GM21390 (cell line): ENCODE data around the gene MAVS.
"Not testable (repeated sequence)": the region's sequence is repeated elsewhere in the genome, so short reads cannot be mapped to it uniquely, and the experiment has no call there.

ENCODE experiments used
- ATAC-seq: cut with Tn5 transposase; IDR thresholded peaks from one replicate; pipeline ENCODE4 v1.9.1; 2021; ENCODE audit not compliant: unreplicated experiment

MAVS gene

GRCh38 chr20:3814928-3815495, 31.6 kb upstream of the MAVS start:
- no peak for ATAC-seq

- no peak for ATAC-seq
Observed at GRCh38 chr20:3815703-3816315, 30.8 kb upstream of the MAVS start.

GRCh38 chr20:3818155-3819151, 28.2 kb upstream of the MAVS start:
- ATAC-seq: no peak

GRCh38 chr20:3819411-3820047, 27.1 kb upstream of the MAVS start:
- ATAC-seq: no peak

- ATAC-seq: peak; percentile 76
Observed at GRCh38 chr20:3820048-3820900, 26.4 kb upstream of the MAVS start, which contains the start of gene AP5S1. Gene AP5S1 (plus strand): TSS chr20:3820547. CDS start chr20:3822118, 1,571 bp downstream.

GRCh38 chr20:3820901-3821727, 25.5 kb upstream of the MAVS start:
- no peak for ATAC-seq

- no peak for ATAC-seq
Observed at GRCh38 chr20:3821996-3822395, 24.6 kb upstream of the MAVS start.

- ATAC-seq: no peak
Observed at GRCh38 chr20:3823881-3824280, 22.8 kb upstream of the MAVS start.

GRCh38 chr20:3825526-3825925, 21.1 kb upstream of the MAVS start:
- ATAC-seq: no peak

- ATAC-seq: no peak
Observed at GRCh38 chr20:3826420-3826819, 20.2 kb upstream of the MAVS start.

GRCh38 chr20:3828798-3829197, 17.8 kb upstream of the MAVS start:
- ATAC-seq: no peak

GRCh38 chr20:3829891-3830290, 16.7 kb upstream of the MAVS start:
- ATAC-seq: not testable (repeated sequence)

- no peak for ATAC-seq
Observed at GRCh38 chr20:3836132-3836531, 10.5 kb upstream of the MAVS start.

- no peak for ATAC-seq
Observed at GRCh38 chr20:3839328-3839727, 7.3 kb upstream of the MAVS start.

- ATAC-seq: not testable (repeated sequence)
Observed at GRCh38 chr20:3840201-3840600, 6.4 kb upstream of the MAVS start.

GRCh38 chr20:3842348-3842930, 4.2 kb upstream of the MAVS start:
- no peak for ATAC-seq

- no peak for ATAC-seq
Observed at GRCh38 chr20:3843490-3843889, 3.1 kb upstream of the MAVS start.

- ATAC-seq: not testable (repeated sequence)
Observed at GRCh38 chr20:3843990-3844619, 2.5 kb upstream of the MAVS start.

GRCh38 chr20:3846378-3846739, 275 bp upstream of the MAVS start:
- ATAC-seq: no peak
